NK-92 treated with Interleukin-12 subunit alpha and Interleukin-12 subunit beta, amount 100 ng/mL, for 24 hours (cell line): ENCODE data around the gene OR11A1.
"Not testable (repeated sequence)": the region's sequence is repeated elsewhere in the genome, so short reads cannot be mapped to it uniquely, and the experiment has no call there.

ENCODE experiments used
- DNase-seq: peaks from one replicate; lab custom pipeline; 2025; lab: John Stamatoyannopoulos, UW

The OR11A1 gene

DNA sequence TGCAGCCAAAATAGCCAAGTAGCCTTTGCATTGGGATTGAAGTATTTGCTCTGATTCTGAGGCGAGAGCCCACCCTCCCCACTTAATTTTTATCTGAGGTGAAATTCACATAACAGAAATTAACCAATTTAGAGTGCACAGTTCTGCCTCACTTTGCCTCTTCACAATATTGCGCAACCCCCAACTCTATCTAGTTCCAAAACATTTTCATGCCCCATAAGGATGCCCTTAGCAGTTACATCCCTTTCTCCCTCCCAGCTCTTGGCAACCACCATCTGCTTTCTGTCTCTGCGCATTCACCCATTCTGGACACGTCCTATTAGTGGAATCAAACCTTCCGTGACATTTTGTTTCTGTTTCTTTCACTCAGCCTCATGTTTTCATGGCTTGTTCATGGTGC, 21.9 kb upstream of the OR11A1 start:
- no peak for DNase-seq

DNA sequence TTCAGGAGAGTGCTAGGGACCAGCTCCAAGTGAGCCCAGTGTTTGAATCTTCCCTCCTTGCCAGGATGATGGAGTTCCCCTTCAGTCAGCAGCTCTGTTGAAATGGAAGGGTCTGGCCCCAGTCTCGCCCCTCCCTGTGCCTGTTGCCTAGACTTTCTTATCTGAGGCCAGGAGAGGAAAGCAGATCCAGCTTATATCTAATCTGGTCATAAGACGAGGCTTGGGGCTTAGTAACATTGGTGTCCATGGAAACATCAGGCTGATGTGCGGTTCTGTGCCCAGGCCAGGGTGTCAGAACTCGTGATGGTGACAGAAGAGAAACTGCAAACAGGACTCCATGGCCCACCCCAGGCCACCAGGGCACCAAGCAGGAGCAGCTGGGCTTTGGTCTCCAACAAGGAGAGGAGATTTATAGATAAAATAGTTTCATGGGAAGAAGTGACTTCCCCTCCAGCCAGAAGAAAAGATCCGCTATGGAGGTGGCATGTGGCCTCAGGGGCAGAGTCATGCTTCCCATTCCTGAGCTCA, 21.1 kb upstream of the OR11A1 start:
- no peak for DNase-seq

DNA sequence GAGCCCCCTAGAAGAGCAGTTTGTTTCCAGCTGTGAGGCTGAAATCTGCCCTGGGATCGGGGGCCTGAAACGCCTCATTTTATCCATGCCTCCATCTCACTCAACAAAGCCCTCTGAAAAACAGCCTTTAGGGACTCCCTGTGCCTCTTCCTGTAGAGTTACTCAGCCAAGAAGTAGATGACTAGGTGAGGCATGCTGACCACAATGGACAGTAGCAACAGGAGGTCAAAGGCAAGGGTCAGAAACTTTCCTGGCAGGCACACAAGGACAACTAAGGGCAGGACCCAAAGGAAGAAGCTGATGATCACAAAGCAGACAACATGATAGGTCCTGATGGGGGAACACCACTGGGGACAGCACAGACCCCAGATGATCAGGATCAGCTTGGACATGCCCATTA, 18.1 kb upstream of the OR11A1 start:
- no peak for DNase-seq

DNA sequence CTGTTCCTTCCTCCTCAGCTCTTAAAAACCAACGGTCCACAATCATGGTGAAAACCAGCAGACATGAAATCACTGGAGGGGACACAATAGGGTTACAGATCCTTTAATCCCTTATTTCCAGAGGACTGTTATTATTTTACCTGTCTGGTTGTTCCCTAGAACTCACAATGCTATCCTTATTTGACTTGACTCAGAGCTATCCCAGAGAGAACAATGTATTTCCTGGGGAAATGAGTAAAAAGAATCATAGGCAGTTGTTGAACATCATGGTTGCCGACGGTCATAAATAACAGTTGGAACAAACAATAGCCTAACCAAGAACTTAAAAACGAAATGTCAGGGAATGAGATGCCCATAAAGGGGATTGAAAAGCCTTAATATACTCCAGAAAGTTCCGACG, 9.4 kb upstream of the OR11A1 start:
- DNase-seq: no peak

DNA sequence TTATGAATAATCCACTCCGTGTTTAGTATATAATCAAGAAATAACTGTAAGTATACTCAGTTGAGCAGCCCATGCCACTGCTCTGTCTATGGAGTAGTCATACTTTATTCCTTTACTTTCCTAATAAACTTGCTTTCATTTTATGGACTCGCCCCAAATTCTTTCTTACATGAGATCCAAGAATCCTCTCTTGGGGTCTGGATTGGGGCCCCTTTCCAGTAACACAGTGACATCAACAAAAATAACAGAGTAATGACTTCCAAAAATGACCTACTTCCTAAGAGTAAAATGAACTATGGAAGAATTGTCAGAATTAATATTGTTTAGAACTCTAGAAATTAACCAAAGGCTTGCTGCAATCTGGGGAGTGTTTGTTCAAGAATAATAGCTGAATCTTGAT, 8.9 kb upstream of the OR11A1 start:
- DNase-seq: no peak

DNA sequence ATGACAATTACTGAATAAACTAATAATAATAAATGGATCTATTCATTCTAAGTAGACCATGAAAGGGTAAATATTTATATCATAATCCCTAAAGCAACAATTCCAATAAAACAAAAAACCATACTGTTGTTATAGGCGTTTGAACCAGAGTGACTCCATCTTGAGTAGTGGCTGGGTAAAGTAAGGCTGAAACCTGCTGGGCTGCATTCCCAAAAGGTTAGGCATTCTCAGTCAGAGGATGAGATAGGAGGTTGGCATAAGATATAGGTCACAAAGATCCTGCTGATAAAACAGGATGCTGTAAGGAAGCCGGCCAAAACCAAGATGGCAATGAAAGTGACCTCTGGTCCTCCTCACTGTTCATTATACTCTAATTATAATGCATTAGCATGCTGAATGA, 8.4 kb upstream of the OR11A1 start:
- DNase-seq: no peak

DNA sequence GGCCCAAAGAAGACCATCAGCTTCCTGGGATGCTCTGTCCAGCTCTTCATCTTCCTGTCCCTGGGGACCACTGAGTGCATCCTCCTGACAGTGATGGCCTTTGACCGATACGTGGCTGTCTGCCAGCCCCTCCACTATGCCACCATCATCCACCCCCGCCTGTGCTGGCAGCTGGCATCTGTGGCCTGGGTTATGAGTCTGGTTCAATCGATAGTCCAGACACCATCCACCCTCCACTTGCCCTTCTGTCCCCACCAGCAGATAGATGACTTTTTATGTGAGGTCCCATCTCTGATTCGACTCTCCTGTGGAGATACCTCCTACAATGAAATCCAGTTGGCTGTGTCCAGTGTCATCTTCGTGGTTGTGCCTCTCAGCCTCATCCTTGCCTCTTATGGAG, 5.2 kb upstream of the OR11A1 start:
- DNase-seq: no peak

DNA sequence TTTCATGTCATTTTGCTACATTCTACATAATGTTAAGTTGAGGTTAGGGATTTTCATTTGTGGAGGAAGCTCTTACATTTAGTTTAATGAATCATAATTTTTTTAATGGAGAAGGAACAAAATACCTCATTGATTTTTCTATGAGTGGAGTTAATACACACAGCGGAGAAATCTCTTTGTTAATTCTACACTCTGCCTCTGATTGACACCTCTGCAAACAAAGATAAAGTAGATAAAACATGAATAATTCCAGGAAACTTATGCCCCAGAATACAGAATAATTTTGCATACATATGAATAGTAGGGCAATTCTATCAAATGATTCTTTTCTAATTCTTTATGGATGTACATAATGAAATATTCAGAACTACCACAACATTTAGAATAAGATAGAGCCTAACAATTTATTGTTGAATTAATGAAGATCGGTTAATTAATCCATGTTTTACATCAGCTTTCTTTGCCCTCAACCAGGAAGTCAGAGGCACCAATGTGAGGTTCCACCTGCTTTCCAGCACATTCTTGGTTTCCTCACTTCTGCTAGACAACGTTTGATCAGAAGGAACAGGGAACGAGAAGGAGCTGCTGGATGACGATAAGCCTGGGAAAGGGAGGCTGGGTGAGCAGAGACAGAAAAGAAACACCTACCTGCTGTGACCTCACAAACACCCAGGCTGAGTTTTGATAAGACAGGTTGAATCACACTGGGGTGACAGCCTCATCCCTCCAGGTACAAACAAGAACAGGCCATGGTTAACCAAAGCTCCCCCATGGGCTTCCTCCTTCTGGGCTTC, 4.3 kb upstream of the OR11A1 start:
- DNase-seq: no peak

DNA sequence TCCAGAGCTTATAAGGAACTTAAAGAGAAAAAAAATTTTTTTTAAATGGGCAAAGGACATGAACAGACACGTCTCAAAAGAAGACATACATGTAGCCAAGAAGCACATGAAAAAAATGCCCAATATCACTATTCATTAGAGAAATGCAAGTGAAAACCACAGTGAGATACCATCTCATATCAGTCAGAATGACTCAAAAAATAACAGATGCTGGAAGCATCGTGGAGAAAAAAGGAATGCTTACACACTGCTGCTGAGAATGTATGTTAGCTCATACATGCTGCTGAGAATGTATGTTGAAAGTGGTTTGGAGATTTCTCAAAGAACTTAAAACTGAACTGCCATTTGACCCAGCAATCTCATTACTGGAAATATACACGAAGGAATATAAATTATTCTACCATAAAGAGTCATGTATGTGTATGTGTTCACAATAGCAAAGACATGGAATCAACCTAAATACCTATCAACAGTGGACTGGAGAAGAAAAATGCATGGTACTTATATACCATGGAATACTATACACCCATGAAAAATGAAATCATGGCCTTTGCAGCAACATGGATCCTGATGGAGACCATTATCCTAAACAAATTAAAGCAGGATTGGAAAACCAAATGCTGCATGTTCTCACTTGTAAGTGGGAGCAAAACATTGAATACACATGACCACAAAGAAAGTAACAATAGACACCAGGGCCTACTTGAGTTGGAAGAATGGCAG, 5.2 kb downstream of the OR11A1 start:
- DNase-seq: no peak

DNA sequence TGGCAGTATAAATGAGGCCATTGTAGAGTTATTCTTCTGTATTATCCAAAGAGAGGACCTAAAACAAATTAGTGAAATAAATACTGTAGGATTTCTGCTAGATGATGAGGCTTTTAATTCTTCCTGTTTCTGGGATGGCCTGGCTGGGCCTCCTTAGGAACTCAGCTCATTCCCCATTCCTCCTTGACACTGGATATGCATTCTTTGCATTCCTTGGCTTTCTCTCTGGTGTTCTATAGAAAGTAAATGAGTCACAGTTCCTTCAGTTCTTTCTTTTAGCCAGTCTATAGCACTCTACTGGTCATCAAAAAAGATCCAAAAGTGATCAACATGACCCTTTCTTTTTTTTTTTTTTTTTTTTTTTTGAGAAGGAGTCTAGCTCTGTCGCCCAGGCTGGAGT, 9.2 kb downstream of the OR11A1 start:
- no peak for DNase-seq

DNA sequence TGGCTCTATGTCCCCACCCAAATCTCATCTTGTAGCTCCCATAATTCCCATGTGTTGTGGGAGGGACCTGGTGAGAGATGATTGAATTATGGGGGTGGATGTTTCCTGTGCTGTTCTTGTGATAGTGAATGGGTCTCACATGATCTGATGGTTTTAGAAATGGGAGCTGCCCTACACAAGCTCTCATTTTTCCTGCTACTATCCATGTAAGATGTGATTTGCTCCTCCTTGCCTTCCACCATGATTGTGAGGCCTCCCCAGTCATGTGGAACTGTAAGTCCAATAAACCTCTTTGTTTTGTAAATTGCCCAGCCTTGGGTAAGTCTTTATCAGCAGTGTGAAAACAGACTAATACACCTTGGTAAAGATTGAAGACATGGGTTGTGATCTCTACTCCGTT, 12.8 kb downstream of the OR11A1 start:
- not testable (repeated sequence) for DNase-seq

DNA sequence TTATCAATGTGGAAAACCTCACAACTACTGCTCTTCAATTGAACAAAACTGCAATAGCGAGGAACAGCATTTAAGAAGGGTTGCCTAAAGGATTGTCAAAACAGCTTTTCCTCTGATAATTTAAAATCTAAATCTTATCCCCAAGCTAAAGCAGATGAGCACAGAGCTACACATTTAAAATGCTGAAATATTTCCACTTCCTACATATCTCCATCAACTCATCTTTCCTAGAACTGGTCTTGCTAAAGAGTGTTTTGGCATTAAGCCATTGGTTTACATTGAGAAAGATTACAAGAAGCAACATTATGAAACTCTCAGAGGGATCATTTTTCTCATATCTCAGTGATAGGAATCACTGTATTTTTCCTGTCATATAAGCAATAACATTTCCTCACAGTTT, 14.2 kb downstream of the OR11A1 start:
- DNase-seq: no peak

DNA sequence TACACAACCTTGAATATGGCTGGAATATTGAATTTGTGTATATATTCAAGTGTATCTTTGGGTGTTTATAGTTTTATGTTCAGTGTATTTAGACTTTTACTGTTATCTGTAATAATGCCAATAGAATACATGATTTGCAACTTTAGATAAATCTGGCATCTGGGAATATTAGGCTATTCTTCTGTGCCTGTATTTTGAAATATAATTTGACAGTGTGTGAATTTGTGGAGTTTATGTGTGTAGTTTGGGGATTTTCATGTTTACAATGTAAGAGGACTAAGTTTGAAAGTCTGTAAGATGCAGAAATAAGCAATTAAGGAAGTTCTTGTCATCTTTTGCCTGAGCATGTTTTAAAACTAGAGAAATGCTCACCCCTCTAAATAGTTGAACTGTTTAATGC, 17.9 kb downstream of the OR11A1 start, which contains the start of gene OR10C1:
Gene OR10C1, plus strand, starts transcription at position 301 of the 400 bp plus-strand sequence. CDS start 710 bp downstream, outside the sequence.
- no peak for DNase-seq

DNA sequence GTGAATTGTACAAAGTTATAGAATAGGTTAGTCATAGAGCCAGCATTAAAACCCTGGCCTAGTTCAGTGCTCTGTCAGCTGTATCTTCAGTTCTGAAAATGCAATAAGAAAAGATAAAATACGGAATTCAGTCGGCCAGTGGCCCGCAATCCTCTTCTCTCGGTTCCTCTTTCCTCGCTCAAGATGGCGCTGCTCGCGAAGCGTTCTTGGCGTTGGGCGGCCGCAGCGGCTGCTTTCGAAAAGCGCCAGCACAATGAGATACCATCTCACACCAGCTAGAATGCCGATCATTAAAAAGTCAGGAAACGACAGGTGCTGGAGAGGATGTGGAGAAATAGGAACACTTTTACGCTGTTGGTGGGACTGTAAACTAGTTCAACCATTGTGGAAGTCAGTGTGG, 20.1 kb downstream of the OR11A1 start:
- not testable (repeated sequence) for DNase-seq

DNA sequence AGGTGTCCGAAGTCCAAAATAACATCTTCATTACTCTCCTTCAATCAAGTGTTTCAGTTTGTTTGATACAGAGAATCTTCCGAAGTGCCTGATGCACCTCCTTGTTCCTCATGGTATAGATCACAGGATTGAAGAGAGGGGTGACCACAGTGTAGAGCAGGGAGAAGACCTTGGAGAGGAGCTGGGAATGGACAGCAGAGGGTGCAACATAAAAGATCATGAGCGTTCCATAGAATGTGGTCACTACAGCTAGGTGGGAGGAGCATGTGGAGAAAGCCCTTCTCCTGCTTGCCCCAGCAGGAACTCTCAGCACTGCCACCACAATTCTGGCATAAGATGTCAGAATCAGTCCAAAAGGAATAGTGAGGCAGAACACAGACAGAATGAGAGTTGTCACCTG, 30.2 kb downstream of the OR11A1 start:
- DNase-seq: no peak

DNA sequence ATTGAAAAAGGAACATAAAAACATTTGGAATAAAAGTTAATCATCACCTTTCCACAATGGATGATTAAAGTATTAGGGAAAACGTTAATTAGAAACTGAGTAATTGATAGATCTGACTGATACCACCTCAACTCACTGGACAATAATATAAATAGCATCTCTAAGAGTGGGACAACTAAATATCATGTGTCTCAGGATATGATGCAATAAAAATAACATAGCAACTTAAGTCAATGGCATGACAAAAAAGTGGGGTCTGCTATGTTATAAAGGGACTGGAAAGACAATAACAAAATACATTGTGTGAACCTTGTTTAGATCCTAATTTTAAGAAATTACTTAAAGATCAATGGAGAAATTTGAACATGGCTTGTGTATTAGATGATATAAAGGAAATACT, 31.8 kb downstream of the OR11A1 start:
- DNase-seq: no peak

DNA sequence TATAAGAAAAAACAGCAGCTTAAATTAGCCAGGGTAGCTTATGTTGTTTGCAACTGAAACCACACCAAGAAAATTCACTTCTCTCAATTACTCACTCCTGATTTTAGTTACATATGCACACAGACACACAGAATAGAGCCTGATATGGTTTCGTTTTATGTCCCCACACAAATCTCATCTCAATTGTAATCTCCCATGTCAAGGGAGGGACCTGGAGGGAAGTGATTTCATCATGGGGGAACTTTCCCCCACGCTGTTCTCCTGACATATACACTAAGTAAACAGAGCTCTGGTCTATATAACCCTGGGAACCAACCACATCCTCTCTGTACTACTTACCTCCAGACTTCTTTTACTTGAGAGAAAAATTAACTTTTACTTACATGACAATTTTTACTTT, 32.3 kb downstream of the OR11A1 start:
- DNase-seq: no peak

DNA sequence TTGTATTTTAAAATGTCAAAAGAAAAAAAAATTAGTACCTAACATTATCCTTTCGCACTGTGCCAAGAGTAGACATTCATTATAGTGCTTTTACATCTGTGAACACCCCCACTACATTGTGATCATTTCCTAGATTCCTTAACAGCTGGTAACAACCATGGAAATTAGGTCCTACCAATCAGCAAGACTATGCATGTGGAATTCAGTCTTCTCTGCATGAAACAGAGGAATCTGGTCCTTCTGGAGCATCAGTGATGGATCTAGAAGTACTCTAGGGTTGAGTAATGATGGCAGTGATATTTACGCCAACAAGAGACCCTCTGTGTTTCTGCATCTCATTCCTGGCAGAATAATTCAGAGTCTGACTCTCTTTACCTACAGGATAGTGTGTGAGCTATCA, 32.7 kb downstream of the OR11A1 start:
- no peak for DNase-seq

DNA sequence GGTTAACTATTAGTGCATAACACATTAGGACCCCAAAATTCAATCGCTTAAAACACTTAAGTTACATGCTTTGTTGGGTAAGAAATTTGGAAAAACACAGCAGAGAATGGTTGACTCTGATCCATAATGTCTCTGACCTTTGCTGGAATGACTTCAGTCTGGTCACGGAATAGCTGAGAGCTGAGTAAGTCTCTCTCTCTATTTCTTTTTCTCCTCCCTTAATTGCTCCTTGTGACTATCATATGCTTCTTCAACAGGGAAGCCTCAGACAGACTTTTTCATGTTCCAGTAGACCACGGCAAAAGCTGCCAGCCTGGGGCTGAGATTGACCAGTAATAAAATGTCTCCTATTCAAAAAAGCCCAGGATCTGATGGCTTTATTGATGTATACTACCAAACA, 37.4 kb downstream of the OR11A1 start:
- DNase-seq: no peak

DNA sequence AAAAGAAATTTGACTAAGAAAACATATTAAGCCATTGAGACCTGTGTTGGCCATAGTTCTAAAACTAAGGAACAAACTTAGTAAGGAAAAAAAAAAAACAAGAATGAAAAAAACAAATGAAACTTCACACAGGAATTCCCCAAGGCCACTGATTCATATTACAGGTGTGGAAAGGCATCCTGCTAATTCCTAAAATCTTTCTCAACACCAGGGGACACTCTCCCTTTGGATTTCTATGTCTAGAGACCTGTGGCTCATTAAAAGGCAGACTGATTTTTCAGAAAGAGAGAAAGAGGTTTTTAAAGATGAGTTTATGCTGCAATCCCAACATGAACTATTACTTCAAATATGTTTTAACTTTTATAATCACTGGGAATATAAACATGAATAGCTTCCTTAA, 42.3 kb downstream of the OR11A1 start, which contains the start of gene OR12D1:
Gene OR12D1, plus strand, starts transcription at position 341 of the 400 bp plus-strand sequence.
- DNase-seq: no peak

DNA sequence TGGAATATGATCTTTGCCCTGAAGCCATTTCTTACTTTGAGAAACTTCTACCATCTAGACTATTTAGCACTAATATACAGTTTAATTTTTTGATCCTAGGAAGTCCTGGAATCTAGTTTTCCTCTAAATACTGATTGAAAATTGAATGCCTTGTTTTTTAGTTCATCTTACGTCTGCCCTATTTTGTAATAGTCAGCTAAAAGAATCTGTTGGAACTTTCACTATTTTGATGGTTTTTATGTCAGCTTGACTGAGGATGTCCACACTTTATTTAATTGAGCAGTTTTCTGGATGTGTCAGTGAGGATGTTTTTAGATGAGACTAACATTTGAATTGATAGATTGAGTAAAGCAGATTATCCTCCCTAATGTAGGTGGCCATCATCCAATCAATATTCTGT, 53.1 kb downstream of the OR11A1 start:
- DNase-seq: no peak

DNA sequence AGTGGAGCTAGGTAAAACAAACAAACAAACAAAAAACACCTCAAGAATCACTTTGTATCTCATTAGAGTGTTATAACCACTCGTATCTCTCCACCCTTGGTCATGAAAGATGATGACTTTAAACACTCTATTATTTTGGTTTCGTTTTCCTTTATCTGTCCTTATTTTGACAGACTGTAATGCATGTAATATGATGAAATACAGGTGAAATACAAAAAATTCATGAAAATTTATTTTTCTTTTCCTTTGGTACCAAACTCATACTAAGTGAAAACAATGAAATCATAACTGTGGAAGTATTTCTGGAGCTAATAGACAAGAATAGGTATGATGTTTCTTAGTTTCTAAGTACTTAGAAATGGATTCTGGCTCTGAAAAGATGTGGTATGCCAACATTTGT, 57.3 kb downstream of the OR11A1 start:
- DNase-seq: no peak

DNA sequence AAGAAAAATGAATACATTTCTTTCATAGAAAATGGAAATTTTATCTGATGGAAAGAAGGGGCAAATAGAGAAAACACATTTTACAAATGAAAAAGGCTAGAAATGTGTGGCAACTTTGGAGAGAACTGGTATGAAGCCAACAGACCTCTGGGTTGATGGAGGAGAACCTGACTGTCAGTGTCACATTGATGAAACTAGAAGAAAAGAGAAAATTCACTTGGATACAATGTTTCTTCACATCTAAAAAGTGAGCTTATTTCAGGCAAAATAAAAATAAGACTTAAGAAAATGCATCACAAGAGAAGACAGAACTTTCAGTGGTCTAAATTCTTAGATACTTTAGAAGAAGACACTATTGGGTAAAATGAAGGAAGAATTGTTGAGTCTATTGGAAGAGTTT, 61.5 kb downstream of the OR11A1 start, which contains the start of gene OR12D2:
Gene OR12D2, plus strand, starts transcription at position 301 of the 400 bp plus-strand sequence. CDS start 1,069 bp downstream, outside the sequence.
- no peak for DNase-seq
